Breast epithelium (tissue), 3 donors: ENCODE measurements around the gene RPUSD1.

ENCODE experiments used
- CTCF ChIP-seq, 3 donors: fragments of 450-650 bp; IDR thresholded peaks; one replicate each; pipeline ENCODE4 v1.5.1; 2016 to 2017; ENCODE audit warnings: antibody characterized with exemption in 3 of 3, mild to moderate bottlenecking in 3 of 3, moderate library complexity in 3 of 3
- POLR2A ChIP-seq: fragments of 450-650 bp; IDR thresholded peaks from one replicate; pipeline ENCODE4 v1.6.1; 2016; ENCODE audit warnings: antibody characterized with exemption, mild to moderate bottlenecking, moderate library complexity
- POLR2AphosphoS5 ChIP-seq, 3 donors: sonication (generic); formaldehyde crosslinking; IDR thresholded peaks; one replicate each; pipeline ENCODE4 v1.6.1; 2017; ENCODE audit warnings: antibody characterized with exemption in 3 of 3

GRCh38 chr16:769184-769784, 18.9 kb downstream of the RPUSD1 start:
- TF ChIP-seq CTCF (IDR thresholded peaks at IDR 0.05): no peak
- TF ChIP-seq POLR2A: no peak
- no peak for TF ChIP-seq POLR2AphosphoS5 (IDR thresholded peaks at IDR 0.05)
